Esophagus muscularis mucosa (tissue), 3 donors: Measurements from ENCODE around the gene ANKRD23.

Source experiments
- CTCF ChIP-seq, 3 experiments: fragments of 200-600 bp in 2 of 3; fragments of 450-650 bp in 1 of 3; sonication (generic) in 2 of 3; IDR thresholded peaks; one replicate each; pipeline ENCODE4 v1.5.1; 2017 to 2019; ENCODE audit warnings: antibody characterized with exemption in 3 of 3, mild to moderate bottlenecking in 2 of 3, moderate library complexity in 1 of 3
- EP300 ChIP-seq: sonication (generic); formaldehyde crosslinking; IDR thresholded peaks from one replicate; pipeline ENCODE4 v1.6.1; 2017; ENCODE audit warnings: antibody characterized with exemption

GRCh38 chr2:96837575-96837974 lies 6.2 kb downstream of the ANKRD23 start:
- no peak for TF ChIP-seq EP300
- TF ChIP-seq CTCF (IDR thresholded peaks at IDR 0.05) = no peak
